Gastrocnemius medialis (tissue), 4 donors: ENCODE results near the gene SH3PXD2B. TPM values are rescaled to one million over a fixed set of nuclear protein-coding genes. Genes with fewer than 3 reads are reported as not detected.

Experiments used
- ATAC-seq, 2 donors: fragments of 150-250 bp; one replicate each; pipeline ENCODE4 v1.9.1; 2016
- DNase-seq, 2 donors: peaks; one replicate each; pipeline ENCODE4 v3.0.0-alpha.2; 2019
- H3K27ac ChIP-seq, 4 donors: fragments of 200-600 bp; sonication (generic); 1 replicate in 1 of 4; 2 replicates in 3 of 4; pipeline ENCODE4 v1.5.1; 2016 to 2018; ENCODE audit warnings: mild to moderate bottlenecking in 2 of 4, moderate library complexity in 1 of 4
- H3K27me3 ChIP-seq, 3 donors: fragments of 200-600 bp; sonication (generic) in 2 of 3; 1 replicate in 1 of 3; 2 replicates in 2 of 3; pipeline versions ENCODE4 v1.5.1 to v1.6.0; 2016 to 2019; ENCODE audit warnings: mild to moderate bottlenecking in 1 of 3, moderate library complexity in 1 of 3
- H3K36me3 ChIP-seq, 2 donors: fragments of 200-600 bp; sonication (generic) in 1 of 2; one replicate each; pipeline ENCODE4 v1.5.1; 2017 to 2018
- H3K4me1 ChIP-seq, 2 donors: fragments of 200-600 bp; sonication (generic) in 1 of 2; one replicate each; pipeline ENCODE4 v1.5.1; 2016 to 2017; ENCODE audit warnings: mild to moderate bottlenecking in 2 of 2
- H3K4me3 ChIP-seq, 4 donors: fragments of 200-600 bp; sonication (generic) in 3 of 4; 1 replicate in 1 of 4; 2 replicates in 3 of 4; pipeline ENCODE4 v1.5.1; 2016 to 2019; ENCODE audit warnings: mild to moderate bottlenecking in 2 of 4
- H3K9me3 ChIP-seq, 3 donors: fragments of 200-600 bp; sonication (generic) in 2 of 3; 1 replicate in 1 of 3; 2 replicates in 2 of 3; pipeline ENCODE4 v1.5.1; 2016 to 2019
- POLR2A ChIP-seq, 2 donors: fragments of 450-650 bp; IDR thresholded peaks; one replicate each; pipeline ENCODE4 v1.6.1; 2017; ENCODE audit warnings: antibody characterized with exemption in 2 of 2, mild to moderate bottlenecking in 2 of 2, moderate library complexity in 2 of 2
- in situ Hi-C, 4 donors: fragments of 200-750 bp; cut with MboI; loops; one replicate each; pipeline versions ENCODE4 v1.15.0 to v1.8.0; 2017; ENCODE audit warnings: low sequenced_read_pairs in 4 of 4
- intact Hi-C: fragments of 100-400 bp; cut with DNase I; formaldehyde crosslinking; loops from one replicate; pipeline ENCODE4 v1.15.1; 2023; ENCODE audit warnings: low total_unique reads
- total RNA-seq, 4 donors: library from RNA; depleted of rRNA; stranded (reverse); fragments of >200 nt; gene quantifications; one replicate each; pipeline versions ENCODE4 v1.1.0 to v1.2.3, GENCODE V29; 2016
- TF ChIP-seq, protein P1 (sequence below), 5 experiments: fragments of 450-650 bp in 3 of 5; fragments of 200-600 bp in 2 of 5; sonication (generic) in 2 of 5; IDR thresholded peaks in 4 of 5; conservative IDR thresholded peaks in 1 of 5; 1 replicate in 4 of 5; 2 replicates in 1 of 5; pipeline ENCODE4 v1.5.1; 2016 to 2019; ENCODE audit warnings: antibody characterized with exemption in 5 of 5, mild to moderate bottlenecking in 3 of 5, moderate library complexity in 3 of 5

SH3PXD2B gene
- total RNA-seq, 4 donors from 2014 or later = 2.7 to 10.2 (median 4.2) TPM

DNA sequence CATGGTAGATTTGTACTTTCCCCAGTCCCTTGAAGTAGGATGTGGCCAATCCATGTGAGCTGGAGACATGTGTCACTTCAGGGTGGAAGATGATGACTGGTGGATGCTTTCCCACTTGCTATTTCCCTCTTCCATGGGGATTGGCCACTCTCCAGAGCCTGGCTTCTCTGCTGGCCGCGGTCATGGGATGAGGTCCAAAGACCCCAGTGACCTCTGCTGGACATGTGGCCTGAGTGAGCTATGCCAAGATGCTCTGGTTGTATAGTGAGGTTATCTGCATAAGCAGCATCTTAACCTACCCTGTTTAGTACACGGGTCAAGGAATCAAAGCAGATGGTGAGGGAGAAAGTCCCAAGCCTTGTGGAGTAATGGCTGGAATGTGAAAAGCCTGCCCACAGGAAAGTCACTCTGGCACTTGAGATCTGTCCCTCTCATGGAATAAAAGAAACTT, 47.1 kb downstream of the SH3PXD2B start:
- Histone ChIP-seq H3K9me3 (no peaks in the 10 kb centered on the region), H3K4me3 (no peak overlapping the region), H3K27me3 (no peaks in the 10 kb centered on the region), H3K4me1 (peaks cover 16 to 18% of the 10 kb centered on the region in 2 donors), H3K36me3 (no peaks in the 10 kb centered on the region), H3K27ac (peak overlapping the region; percentile 6 to 54 (median 36))
- intact Hi-C loops (no loop called here), in situ Hi-C loops (no loop called here)
- TF ChIP-seq, protein P1, sequence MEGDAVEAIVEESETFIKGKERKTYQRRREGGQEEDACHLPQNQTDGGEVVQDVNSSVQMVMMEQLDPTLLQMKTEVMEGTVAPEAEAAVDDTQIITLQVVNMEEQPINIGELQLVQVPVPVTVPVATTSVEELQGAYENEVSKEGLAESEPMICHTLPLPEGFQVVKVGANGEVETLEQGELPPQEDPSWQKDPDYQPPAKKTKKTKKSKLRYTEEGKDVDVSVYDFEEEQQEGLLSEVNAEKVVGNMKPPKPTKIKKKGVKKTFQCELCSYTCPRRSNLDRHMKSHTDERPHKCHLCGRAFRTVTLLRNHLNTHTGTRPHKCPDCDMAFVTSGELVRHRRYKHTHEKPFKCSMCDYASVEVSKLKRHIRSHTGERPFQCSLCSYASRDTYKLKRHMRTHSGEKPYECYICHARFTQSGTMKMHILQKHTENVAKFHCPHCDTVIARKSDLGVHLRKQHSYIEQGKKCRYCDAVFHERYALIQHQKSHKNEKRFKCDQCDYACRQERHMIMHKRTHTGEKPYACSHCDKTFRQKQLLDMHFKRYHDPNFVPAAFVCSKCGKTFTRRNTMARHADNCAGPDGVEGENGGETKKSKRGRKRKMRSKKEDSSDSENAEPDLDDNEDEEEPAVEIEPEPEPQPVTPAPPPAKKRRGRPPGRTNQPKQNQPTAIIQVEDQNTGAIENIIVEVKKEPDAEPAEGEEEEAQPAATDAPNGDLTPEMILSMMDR (IDR thresholded peaks at IDR 0.05 in 4 of 5, conservative IDR thresholded peaks at IDR 0.05 in 1 of 5) = no peak
- no peak for TF ChIP-seq POLR2A (IDR thresholded peaks at IDR 0.05)
- DNase-seq = no peak
- ATAC-seq = no peak

DNA sequence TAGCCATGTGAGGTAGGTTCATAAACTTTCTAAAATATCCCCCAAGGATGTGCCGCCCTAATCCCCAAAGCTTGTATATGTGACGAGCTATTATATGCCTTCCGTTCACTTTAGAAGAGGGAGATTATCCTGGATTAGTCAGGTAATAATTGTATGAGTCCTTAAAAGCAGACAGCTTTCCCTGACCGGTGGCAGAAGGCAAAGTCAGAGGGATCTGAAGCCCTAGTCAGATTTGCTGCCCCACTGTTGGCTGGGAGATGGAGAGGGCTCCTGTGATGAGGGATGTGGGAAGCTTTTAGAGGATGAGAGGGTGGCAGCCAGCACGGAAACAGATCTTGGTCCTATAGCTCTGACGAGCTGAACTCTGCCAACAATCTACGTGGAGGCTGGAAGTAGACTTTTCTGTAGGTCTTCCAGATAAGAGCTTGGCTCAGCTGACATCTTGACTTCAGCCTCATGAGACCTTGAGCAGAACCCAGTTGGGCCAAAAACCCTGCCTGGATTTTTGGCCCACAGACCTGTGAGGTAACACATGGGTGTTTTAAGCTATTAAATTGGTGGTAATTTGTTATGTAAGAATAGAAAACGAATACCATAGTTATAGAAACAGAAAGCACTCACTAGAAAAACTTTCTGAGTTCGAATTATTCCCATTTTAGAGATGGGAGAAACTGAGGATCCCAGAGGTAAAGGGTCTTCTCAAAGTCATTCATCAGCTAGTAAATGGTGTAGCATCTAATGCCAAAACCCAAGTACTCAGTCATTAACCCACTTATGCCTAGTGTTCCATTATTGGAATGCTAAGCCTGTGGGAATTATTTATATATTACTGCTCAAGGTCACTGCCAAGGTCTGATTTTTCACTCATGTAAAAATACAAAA, 48.9 kb downstream of the SH3PXD2B start:
- in situ Hi-C loops (no loop called here), intact Hi-C loops (no loop called here)
- DNase-seq = no peak
- Histone ChIP-seq H3K4me1 (peaks cover 10 to 13% of the 10 kb centered on the region in 2 donors), H3K36me3 (no peaks in the 10 kb centered on the region), H3K9me3 (no peaks in the 10 kb centered on the region), H3K4me3 (no peak overlapping the region), H3K27ac (peak overlapping the region in 2 of 4 donors; percentile 3 to 20), H3K27me3 (no peaks in the 10 kb centered on the region)
- TF ChIP-seq POLR2A (IDR thresholded peaks at IDR 0.05) = no peak
- TF ChIP-seq, protein P1 (IDR thresholded peaks at IDR 0.05 in 4 of 5, conservative IDR thresholded peaks at IDR 0.05 in 1 of 5) = no peak
- ATAC-seq = no peak

DNA sequence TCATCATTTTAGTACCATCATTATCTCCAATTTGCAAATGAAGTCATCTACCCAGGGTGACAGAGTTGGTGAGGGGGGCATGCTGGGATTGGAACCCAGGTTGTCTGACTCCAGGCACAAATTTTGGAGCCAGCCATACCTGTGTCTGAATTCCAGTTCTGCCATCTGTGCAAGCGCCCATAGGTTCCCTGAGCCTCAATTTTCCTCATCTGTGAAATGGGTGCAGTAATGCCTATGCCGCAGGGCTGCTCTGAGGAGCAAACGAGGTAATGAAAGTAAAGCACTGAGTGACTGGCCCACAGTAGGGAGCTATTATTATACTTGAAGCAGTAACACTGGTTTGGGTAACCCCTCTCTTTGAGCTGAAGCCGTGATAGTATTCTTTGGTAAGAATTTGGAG, 49.6 kb downstream of the SH3PXD2B start:
- intact Hi-C loops (loop anchor here (5.0 kb wide), 1 partner anchor 48 kb away; the partner anchor contains the start of gene SH3PXD2B), in situ Hi-C loops (no loop called here)
- no peak for TF ChIP-seq POLR2A (IDR thresholded peaks at IDR 0.05)
- TF ChIP-seq, protein P1 (IDR thresholded peaks at IDR 0.05 in 4 of 5, conservative IDR thresholded peaks at IDR 0.05 in 1 of 5) = no peak
- H3K27ac ChIP-seq = peak overlapping the region in 1 of 4 donors; percentile 27
- DNase-seq (no peak), ATAC-seq (no peak)
- no peak overlapping the region for H3K4me3 ChIP-seq
- peaks cover 10 to 13% of the 10 kb centered on the region in 2 donors for H3K4me1 ChIP-seq
- H3K9me3 ChIP-seq = no peaks in the 10 kb centered on the region
- no peaks in the 10 kb centered on the region for H3K36me3 ChIP-seq
- no peaks in the 10 kb centered on the region for H3K27me3 ChIP-seq

DNA sequence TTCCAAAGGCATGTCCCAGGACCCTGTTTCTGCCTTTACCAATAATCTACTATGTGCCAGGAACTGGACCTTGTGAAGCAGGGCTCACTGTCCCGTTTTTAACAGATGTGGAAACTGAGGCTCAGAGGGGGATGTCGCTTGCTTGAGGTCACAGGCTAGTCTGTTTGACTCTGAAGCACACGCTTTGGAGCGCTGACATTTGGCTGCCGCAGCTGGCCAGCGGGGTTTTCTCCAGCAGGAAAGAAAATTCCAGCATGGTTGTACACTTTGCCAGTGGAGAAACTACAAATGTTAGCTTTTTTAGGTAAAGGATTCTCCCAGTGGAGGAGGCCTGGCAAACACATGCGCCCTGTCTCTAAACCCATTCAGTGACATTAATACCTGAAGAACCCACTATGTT, 50.5 kb downstream of the SH3PXD2B start:
- no peak for TF ChIP-seq POLR2A (IDR thresholded peaks at IDR 0.05)
- TF ChIP-seq, protein P1 (IDR thresholded peaks at IDR 0.05 in 4 of 5, conservative IDR thresholded peaks at IDR 0.05 in 1 of 5) = no peak
- ATAC-seq (peak in 1 of 2 donors; percentile 67), DNase-seq (no peak)
- Histone ChIP-seq H3K4me3 (no peak overlapping the region), H3K36me3 (no peaks in the 10 kb centered on the region), H3K27me3 (no peaks in the 10 kb centered on the region), H3K27ac (peak overlapping the region; percentile 44 to 72 (median 60)), H3K4me1 (peaks cover 10 to 13% of the 10 kb centered on the region in 2 donors), H3K9me3 (no peaks in the 10 kb centered on the region)
- intact Hi-C loops (loop anchor here (5.0 kb wide), 1 partner anchor 48 kb away; the partner anchor contains the start of gene SH3PXD2B), in situ Hi-C loops (no loop called here)
